Stimulated activated CD8-positive, alpha-beta memory T cell treated with anti-CD3 and anti-CD28 coated beads, Interleukin-7, amount 100 ng/mL, for 1 hour (primary cell): Measurements from ENCODE around the gene ETV6.

ENCODE experiments used
- DNase-seq, 2 donors: peaks; one replicate each; pipeline ENCODE4 v3.0.0-alpha.2; 2020; ENCODE audit warnings: low read depth in 2 of 2

Gene ETV6

GRCh38 chr12:11916771-11917170 is 267.3 kb downstream of the ETV6 start:
- DNase-seq: no peak

DNA sequence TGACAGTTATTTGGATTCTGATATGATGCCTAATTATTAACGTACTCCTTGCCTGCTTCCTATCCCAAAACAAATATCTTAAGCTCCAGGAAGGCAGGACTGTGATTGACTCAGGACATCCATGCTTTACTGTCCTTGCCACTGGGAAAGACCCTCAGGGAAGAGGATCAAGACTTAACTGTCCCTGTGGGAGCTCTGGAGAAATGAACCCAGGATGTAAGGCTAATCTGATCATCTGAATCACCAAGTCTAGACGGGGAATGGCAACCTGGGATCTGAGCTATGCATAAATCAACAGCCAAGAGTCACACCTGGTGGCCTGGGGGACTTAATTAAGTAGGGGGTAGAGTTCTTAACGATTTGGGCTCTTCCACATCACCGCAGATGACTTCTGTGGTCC is 268.0 kb downstream of the ETV6 start:
- DNase-seq: no peak

DNA sequence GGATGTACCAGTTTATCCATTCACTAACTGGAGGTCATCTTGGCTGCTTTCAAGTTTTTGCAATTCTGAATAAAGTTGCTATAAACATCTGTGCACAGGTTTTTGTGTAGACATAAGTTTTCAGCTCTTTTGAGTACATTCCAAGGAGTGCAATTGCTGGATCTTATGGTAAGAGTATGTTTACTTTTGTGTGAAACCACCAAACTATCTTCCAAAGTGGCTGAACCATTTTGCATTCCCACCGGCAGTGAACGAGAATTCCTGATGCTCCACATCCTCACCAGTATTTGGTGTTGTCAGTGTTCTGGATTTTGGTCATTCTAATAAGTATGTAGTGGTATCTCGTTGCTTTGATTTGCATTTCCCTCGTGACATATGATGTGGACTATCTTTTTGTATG is 270.8 kb downstream of the ETV6 start:
- no peak for DNase-seq

DNA sequence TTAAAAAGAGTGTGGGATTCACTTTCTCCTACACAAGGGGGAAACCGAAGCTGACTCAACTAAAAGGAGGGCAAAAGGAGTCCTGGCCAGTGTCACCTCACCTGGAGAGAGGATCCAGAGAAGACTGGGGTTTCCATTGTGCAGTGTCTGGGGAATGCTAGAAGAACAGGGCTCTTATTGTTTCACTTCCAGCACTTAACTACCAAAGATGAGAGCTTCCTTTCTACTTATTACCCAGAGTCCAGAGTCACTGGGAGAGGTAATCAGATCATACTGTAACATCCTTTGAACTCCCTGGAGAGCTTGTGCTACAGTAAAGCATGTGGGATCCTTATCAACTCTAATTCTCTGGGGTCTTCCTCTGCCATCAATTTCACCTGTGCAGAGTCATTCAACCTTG is 272.9 kb downstream of the ETV6 start:
- no peak for DNase-seq

GRCh38 chr12:11923067-11923466 is 273.6 kb downstream of the ETV6 start:
- no peak for DNase-seq

- DNase-seq: no peak
These were observed 277.9 kb downstream of the ETV6 start for GRCh38 chr12:11927286-11927935.

DNA sequence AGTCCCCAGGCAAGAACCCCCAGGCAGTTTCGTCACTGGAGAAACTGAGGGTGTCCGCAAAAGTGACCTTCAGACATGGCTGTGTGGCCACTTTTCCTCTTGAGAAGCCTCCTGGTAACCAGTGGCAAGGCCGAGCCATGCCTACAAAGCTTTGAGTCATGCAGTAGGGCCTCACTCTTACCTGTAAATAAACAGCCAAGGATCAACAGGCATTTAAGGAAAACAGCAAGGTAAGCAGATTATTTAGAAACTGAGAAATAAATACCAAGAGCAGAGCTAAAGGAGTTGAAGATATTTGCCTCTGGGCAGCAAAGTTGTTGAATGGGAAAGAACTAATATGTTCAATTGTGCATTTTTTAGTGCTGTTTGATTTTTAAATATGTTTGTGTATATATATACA is 280.2 kb downstream of the ETV6 start:
- no peak for DNase-seq

DNA sequence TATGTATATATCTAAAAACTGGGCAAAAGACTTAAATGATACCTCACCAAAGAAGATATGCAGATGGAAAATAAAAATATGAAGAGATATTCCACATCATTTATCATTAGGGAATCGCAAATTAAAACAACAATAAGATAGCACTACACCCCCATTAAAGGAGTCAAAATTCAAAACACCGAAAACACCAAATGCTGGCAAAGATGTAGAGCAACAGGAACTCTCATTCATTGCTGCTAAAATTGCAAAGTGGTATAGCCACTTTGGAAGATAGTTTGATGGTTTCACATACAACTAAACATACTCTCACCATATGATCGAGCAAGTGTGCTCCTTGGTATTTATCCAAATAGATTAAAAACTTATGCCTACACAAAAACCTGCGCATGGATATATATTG is 289.7 kb downstream of the ETV6 start:
- no peak for DNase-seq

- no peak for DNase-seq
These were observed 292.3 kb downstream of the ETV6 start for GRCh38 chr12:11941606-11942337.

GRCh38 chr12:11943919-11944700 is 294.6 kb downstream of the ETV6 start:
- no peak for DNase-seq
